GDM1 (cell line): ENCODE data around the gene PGRMC2.

Experiments used
- DNase-seq: peaks from one replicate; lab custom pipeline; 2025; lab: John Stamatoyannopoulos, UW

Gene PGRMC2, protein sequence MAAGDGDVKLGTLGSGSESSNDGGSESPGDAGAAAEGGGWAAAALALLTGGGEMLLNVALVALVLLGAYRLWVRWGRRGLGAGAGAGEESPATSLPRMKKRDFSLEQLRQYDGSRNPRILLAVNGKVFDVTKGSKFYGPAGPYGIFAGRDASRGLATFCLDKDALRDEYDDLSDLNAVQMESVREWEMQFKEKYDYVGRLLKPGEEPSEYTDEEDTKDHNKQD

DNA sequence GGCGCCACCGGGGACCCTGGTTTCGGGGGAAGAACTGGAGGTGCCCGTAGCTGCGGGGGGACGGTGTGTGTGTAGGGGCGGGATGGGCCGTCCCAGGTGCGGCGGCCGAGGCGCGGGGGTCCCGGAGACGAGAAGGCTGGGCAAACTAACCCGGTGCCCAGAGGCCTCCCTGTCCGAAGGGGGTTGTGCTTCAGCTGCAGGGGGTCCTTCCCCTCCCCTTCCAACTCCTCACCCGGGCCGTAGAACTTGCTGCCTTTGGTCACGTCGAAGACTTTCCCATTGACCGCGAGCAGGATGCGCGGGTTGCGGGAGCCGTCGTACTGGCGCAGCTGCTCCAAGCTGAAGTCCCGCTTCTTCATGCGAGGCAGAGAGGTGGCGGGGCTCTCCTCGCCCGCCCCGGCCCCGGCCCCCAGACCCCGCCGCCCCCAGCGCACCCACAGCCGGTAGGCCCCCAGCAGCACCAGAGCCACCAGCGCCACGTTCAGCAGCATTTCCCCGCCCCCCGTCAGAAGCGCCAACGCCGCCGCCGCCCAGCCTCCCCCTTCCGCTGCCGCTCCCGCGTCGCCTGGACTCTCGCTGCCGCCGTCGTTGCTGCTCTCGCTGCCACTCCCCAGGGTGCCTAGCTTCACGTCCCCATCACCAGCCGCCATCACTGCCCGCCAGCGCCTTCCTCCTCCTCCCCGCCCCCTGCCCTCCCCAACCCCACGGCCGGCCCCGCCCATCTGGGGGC, at the start of gene PGRMC2:
Gene PGRMC2, minus strand, starts transcription at position 673 of the 730 bp plus-strand sequence. Its CDS starts 23 bp downstream, at position 650.
- DNase-seq: peak; percentile 48

GRCh38 chr4:128335541-128335940, 47.9 kb upstream of the PGRMC2 start:
- DNase-seq: no peak

GRCh38 chr4:128334256-128334655, 46.6 kb upstream of the PGRMC2 start:
- no peak for DNase-seq

- DNase-seq: no peak
Observed at GRCh38 chr4:128333309-128334018, 45.9 kb upstream of the PGRMC2 start.

GRCh38 chr4:128332081-128332480, 44.5 kb upstream of the PGRMC2 start:
- DNase-seq: no peak

DNA sequence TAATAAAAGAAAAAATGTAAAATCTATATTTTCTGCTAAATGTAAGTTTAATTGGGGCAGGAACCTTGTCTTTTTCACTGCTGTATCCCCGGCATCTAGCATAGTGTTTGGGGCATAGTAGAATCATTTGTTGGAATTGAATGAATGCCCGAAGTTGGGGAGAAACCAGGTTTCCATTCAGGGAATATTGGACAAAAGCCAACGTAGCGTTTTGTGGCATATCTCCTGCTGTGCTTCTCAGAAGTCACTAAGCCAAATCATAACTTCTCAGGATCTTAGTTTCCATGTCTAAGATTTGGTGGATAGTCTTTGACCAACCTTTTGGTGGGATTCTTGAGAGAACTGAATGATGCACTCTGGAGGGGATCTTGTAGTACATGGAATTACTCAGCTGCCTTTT, 42.0 kb upstream of the PGRMC2 start:
- DNase-seq: no peak

- DNase-seq: no peak
Observed at GRCh38 chr4:128328106-128328505, 40.5 kb upstream of the PGRMC2 start.

DNA sequence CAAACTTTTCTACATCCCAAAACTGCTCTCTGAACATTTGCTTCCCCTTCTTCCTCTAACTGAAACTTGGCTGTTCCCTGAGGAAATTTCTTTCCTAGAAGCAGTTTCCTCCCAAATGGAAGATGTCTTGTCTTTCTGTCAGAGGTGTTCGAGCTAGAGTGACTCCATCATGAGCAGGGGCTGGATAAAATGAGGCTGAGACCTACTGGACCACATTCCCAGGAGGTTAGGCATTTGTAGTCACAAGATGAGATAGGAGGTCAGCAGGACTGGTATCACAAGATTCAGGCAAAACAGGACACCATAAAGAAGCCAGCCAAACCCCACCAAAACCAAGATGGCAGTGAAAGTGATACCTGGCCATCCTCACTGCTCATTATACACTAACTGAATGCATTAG, 35.8 kb upstream of the PGRMC2 start:
- no peak for DNase-seq

GRCh38 chr4:128322986-128323385, 35.4 kb upstream of the PGRMC2 start:
- DNase-seq: no peak

DNA sequence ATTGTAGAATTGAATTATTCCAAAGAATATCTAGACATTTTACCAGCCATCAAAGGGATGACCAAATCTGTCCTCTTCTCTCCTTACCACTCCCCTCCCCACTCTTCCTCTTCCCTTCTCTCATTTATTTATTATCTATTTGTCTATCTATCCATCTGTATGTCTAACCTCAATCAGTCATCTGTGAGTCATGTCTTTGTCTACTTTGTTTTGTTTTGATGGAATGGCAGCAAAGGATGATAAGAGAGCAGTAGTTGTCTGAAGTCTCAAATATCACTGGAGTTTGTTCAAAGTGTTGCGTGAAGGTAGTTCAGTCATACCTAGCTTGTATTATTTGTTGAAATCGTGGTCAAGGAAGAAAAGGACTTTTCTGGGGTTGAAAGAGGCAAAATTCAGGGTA, 34.7 kb upstream of the PGRMC2 start:
- DNase-seq: no peak

- DNase-seq: no peak
Observed at GRCh38 chr4:128320656-128321055, 33.0 kb upstream of the PGRMC2 start.

DNA sequence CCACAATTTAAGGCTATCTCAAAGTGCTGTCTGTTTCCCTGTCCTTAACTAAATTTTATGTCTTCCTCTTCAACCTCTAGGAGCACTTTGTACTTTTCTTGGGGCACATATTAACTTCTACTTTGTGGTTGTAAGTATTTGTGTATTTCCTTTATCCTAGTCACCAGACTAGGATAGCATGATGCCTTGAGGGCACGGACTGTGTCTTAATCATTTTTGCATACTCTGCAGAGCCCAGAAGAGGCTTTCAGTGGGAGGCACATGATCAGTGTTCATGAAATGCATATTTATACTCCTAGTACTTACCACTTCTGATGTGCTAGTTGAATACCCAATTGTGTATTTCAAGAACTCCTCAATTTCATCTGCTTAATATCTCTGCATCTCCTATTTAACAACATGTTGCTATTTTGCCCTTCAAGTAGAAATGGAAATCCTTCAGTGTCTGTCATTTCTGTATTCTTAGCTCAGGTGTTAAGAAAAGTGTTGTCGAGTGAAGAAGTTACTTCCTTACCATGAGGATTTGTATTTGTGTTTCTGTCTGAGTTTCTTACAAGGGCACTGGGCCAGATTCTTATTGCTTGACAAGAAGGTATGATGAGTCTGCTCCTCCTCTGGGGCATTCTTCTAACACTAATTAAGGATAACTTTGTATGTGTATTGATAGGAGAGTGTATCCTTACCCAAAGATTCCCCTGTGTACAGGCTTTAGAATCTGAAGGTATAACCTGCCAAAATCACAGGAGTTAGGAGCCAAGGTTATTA, 28.3 kb upstream of the PGRMC2 start:
- DNase-seq: no peak

- DNase-seq: no peak
Observed at GRCh38 chr4:128311659-128312403, 24.2 kb upstream of the PGRMC2 start.

- DNase-seq: no peak
Observed at GRCh38 chr4:128310266-128310697, 22.7 kb upstream of the PGRMC2 start.

DNA sequence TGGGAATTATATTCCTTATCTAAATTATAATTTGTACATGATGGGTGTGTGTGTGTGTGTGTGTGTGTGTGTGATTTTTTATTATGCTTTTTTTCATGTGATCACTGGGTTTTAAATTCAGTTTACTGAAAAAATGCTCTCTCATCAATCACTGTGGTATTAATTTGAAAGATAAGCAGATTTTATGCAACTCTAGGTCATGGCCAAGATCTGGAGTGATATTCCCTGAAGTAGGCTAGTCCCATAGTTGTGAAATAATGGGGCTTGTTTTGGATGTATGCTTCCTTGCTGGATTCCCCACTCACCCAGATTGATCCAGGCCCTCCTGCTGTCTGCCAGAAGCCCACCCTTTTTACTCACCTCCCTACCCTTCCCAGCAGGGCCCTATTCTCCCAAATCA, 22.0 kb upstream of the PGRMC2 start:
- DNase-seq: no peak

DNA sequence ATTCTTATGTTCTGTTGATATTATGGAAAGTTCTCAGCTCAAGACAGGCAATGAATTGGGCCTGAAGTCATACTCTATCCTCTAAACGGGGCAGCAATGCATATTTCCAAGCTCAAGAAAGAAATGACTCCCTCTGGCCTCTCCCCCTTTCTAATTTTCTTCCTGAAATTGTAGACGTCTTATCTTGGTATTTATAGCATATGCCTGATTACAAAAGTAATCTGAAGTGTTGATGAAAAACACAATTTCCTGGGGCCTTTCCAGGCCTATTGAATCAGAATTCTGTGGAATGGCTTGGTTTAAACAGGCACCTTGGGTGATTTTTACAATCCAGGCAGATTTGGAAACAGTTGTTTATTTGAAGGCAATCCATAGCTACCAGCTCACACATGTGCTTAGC, 21.4 kb upstream of the PGRMC2 start:
- no peak for DNase-seq

GRCh38 chr4:128307123-128307571, 19.5 kb upstream of the PGRMC2 start:
- DNase-seq: no peak

GRCh38 chr4:128305942-128306341, 18.3 kb upstream of the PGRMC2 start:
- no peak for DNase-seq

DNA sequence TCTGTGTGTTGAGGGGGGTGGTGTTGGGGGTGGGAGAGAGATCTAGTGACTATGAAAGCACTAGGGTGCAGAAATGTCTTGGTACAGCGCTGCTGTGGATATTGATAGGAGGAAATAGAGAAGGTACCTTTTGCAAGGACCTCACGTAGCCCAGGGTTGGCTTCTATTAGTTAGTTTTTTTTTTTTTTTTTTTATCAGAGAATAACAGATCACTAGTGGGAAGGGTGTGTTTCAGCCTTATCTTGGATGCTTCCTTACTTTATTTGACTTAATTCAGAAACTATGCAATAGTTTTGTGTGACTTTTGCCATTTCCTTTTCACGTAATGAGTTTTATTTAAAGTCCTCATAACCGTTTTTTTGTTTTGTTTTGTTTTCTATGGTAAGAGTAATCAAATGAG, 16.4 kb upstream of the PGRMC2 start:
- no peak for DNase-seq

DNA sequence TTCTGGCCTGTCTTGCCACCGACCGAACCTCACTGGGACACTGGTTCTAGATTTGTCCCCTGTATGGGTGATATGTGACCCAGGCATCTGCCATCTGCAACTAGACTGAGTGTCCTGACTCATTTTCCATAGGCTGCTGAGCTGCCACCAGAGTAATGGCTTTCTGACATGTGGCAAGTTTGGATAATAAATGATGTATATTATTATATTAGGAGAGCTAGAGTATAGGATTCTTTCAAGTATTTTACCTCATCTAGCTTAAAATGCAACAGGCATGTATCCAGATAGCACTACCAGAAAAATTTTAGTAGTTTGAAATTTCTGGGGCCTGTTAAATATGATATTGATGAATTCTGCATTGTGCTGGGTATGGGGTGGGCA, 15.8 kb upstream of the PGRMC2 start:
- no peak for DNase-seq

GRCh38 chr4:128301979-128302378, 14.4 kb upstream of the PGRMC2 start:
- DNase-seq: no peak

DNA sequence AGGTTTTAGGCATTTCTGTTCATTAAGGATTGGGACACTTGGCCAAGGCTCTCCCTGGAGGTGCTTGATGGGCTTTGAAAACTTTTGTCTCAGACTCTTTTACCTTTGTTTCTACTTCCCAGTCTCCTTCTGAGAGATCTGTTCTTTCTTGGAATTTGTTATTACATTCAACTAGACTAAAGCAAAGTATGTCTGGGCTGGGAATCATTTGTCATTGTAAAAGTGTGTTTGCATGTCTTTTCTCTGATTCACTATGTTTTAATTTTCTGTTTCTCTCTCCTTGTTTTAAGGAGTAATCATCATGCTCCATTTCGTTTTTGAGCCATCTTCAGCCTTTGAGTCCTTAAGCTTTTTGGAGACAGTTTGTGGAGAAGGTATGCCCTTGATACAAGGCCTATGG, 12.2 kb upstream of the PGRMC2 start:
- no peak for DNase-seq
